Activated T-cell treated with anti-CD3 and anti-CD28 coated beads, Interleukin-2, amount 50 U/mL, for 24 hours (primary cell): ENCODE results near the gene LINC01488.

ENCODE experiments used
- DNase-seq: peaks from one replicate; pipeline ENCODE4 v3.0.0-alpha.2; 2020
- H3K27ac Mint-ChIP-seq: 2 replicates; pipeline ENCODE4 v1.8.0; 2020; ENCODE audit warnings: mild to moderate bottlenecking, mixed read lengths
- H3K27me3 Mint-ChIP-seq: 2 replicates; pipeline ENCODE4 v1.8.0; 2020; ENCODE audit warnings: mixed read lengths
- H3K36me3 Mint-ChIP-seq: 2 replicates; pipeline ENCODE4 v1.8.0; 2020; ENCODE audit warnings: low read depth, mixed read lengths
- H3K4me1 Mint-ChIP-seq: 2 replicates; pipeline ENCODE4 v1.8.0; 2020; ENCODE audit warnings: low read depth, mixed read lengths
- H3K4me3 Mint-ChIP-seq: 2 replicates; pipeline ENCODE4 v1.8.0; 2020; ENCODE audit warnings: mild to moderate bottlenecking, moderate library complexity, mixed read lengths
- H3K9me3 Mint-ChIP-seq: 2 replicates; pipeline ENCODE4 v1.8.0; 2020; ENCODE audit warnings: mixed read lengths

The LINC01488 gene

GRCh38 chr11:69487849-69488542 lies 6.5 kb downstream of the LINC01488 start:
- H3K4me3 Mint-ChIP-seq = no peak overlapping the region
- no peaks in the 10 kb centered on the region for H3K9me3 Mint-ChIP-seq
- H3K27me3 Mint-ChIP-seq = peaks cover 4% of the 10 kb centered on the region
- no peaks in the 10 kb centered on the region for H3K36me3 Mint-ChIP-seq
- DNase-seq = no peak
- no peak overlapping the region for H3K27ac Mint-ChIP-seq
- H3K4me1 Mint-ChIP-seq = no peaks in the 10 kb centered on the region

DNA sequence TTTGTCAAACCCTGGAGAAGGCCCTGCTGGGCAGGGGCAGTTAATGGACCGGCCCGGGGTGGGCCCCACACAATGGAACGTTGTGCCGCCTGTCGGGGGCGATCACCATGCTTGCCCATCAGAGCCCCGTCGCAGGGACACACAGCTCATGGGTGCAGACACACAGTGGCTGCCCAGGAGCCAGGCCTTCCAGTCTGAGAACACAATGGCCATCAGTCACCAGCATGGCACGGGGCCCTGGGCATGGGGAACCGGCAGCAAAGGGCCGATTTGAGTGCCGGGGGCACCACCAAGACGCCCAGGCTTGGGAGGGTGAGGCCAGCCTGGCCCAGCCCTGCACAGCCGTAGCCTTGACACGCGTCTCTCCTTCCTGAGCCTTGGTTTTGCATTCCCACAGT lies 7.1 kb downstream of the LINC01488 start:
- Mint-ChIP-seq H3K4me3 (no peak overlapping the region), H3K36me3 (no peaks in the 10 kb centered on the region), H3K9me3 (no peaks in the 10 kb centered on the region), H3K27me3 (peaks cover 6% of the 10 kb centered on the region), H3K27ac (no peak overlapping the region), H3K4me1 (no peaks in the 10 kb centered on the region)
- DNase-seq = no peak

GRCh38 chr11:69489031-69489745 lies 7.7 kb downstream of the LINC01488 start:
- no peak overlapping the region for H3K4me3 Mint-ChIP-seq
- no peak overlapping the region for H3K27ac Mint-ChIP-seq
- no peaks in the 10 kb centered on the region for H3K36me3 Mint-ChIP-seq
- H3K9me3 Mint-ChIP-seq = no peaks in the 10 kb centered on the region
- peaks cover 11% of the 10 kb centered on the region for H3K27me3 Mint-ChIP-seq
- no peak for DNase-seq
- no peaks in the 10 kb centered on the region for H3K4me1 Mint-ChIP-seq

DNA sequence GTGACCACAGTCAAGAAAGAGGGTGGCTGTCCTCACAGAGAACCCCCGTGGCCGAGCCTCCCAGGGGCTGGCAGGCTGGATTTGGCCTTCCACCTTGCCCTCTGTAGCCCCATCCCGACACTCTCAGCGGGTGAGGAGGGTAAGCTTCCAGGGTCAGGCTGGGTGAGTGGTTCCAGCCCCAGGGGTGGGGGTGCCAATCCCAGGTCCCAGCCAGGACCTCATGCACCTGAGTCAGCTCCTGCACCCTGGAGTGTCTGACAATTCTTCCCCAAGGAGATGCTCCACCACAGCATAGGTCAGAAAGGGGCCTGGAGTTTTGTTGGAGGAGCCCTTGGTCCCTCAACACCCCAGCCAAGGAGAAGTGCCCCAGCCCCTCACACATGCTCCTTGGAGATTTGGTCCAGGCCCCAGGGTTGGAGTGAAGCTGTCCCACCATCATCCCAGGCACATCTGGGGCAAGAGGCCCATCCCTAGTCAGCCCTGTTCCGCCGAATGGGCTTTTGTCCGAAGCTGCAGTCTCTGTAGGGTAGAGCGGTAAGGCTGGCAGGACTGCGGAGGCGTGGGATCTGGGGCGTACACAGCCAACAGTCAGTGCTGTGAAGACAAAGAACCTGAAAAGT lies 8.4 kb downstream of the LINC01488 start:
- Mint-ChIP-seq H3K4me3 (no peak overlapping the region), H3K4me1 (no peaks in the 10 kb centered on the region), H3K27me3 (peaks cover 15% of the 10 kb centered on the region), H3K9me3 (no peaks in the 10 kb centered on the region), H3K36me3 (no peaks in the 10 kb centered on the region), H3K27ac (no peak overlapping the region)
- no peak for DNase-seq

GRCh38 chr11:69490516-69490915 lies 9.1 kb downstream of the LINC01488 start:
- no peaks in the 10 kb centered on the region for H3K4me1 Mint-ChIP-seq
- H3K36me3 Mint-ChIP-seq = no peaks in the 10 kb centered on the region
- no peak overlapping the region for H3K4me3 Mint-ChIP-seq
- DNase-seq = no peak
- peaks cover 20% of the 10 kb centered on the region for H3K27me3 Mint-ChIP-seq
- H3K9me3 Mint-ChIP-seq = no peaks in the 10 kb centered on the region
- no peak overlapping the region for H3K27ac Mint-ChIP-seq

DNA sequence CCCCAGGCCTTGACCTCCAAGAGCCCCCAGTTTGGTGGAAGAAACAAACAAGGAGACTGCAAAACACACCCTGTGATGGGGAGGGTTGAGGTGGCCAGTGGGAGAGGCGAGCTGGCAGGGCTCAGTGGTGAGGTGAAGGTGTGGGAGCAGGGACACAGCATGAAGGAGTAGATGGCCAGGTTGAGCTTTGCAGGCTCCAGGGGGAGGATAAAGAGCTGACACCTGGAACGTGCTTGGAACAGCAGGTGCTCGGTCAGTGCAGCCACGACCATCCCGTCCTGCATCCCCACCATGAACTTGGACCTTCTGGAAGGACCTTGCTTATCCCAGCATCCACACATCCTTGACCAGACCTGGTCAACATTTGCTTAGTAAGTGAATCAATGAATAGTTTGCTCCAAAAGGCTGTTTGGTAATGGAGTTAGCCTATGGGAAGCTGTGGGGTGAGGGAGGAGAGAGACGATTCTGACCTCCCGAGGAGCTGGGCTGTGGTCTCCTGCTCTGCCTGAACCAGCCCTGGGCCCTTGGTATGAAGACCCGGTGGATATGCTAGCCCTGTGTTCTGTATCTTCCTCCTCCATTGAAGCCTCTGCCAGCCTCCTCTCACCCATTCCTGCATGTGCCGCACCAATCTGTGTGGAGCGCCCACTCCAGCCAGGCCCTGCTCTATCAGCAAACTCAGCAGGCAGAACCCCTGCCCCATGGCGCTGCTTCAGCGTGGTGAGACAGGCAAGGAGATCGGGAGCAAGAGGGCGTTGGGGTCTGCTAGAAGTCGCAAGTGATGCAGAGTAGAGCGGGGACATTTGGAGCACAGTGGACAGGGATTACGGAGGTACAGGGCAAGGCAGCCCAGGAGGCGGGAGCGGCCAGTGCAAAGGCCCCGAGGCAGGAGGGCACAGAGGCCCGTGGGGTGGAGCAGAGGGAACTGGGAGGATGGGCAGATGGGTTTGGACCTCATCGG lies 9.9 kb downstream of the LINC01488 start:
- Mint-ChIP-seq H3K27ac (no peak overlapping the region), H3K4me1 (no peaks in the 10 kb centered on the region)

GRCh38 chr11:69492201-69492991 lies 10.9 kb downstream of the LINC01488 start:
- Mint-ChIP-seq H3K9me3 (no peaks in the 10 kb centered on the region), H3K27ac (no peak overlapping the region), H3K36me3 (no peaks in the 10 kb centered on the region), H3K4me1 (no peaks in the 10 kb centered on the region), H3K27me3 (peaks cover 28% of the 10 kb centered on the region), H3K4me3 (no peak overlapping the region)
- no peak for DNase-seq

More for the DNA sequence above, 9.9 kb downstream of the LINC01488 start:
- Mint-ChIP-seq H3K36me3 (no peaks in the 10 kb centered on the region), H3K4me3 (no peak overlapping the region), H3K27me3 (peaks cover 25% of the 10 kb centered on the region), H3K9me3 (no peaks in the 10 kb centered on the region)
- no peak for DNase-seq

DNA sequence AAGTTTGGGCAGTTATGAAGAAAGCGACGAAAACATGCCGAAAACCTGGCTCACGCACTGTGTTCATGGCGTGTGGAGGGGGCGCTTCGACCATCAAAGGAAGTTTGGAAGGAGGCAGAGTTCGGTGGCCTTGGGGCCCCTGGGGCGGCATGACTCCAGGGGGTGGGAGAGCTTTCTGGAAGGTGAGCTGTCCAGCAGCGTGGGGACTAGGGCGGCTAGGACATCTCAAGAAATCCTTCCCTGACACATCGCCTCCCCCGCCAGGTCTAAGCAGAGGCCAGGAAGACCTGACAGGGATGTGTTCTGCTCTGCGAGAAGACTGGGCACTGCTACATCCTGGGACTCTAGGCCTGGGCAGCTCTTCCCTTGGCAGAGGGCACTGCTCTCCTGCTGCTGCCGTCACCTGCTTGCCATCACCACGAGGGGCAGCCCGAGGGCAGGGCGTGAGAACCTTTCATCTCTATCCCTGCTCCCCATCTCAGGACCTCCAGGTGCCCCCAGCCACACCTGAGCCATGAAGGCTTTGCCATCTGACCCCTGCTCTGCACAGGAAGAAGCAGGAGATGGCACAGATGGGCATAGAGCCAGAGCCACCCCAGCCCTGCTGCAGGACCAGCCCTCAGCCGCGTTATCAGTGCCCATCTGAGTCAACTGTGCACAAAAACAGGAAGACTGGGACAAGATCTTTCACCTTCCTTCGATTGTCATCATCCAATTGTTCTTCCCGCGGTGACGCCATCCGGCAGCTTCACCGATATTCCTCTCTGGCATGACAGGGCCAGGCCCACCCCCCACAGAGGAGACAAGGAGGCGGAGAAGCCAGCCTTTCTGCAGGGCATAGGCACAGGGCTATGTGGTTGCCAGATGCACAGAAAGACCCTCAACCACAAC lies 12.7 kb downstream of the LINC01488 start:
- Mint-ChIP-seq H3K27ac (no peak overlapping the region), H3K36me3 (no peaks in the 10 kb centered on the region), H3K27me3 (peaks cover 28% of the 10 kb centered on the region), H3K4me1 (peaks cover 1% of the 10 kb centered on the region), H3K4me3 (no peak overlapping the region), H3K9me3 (no peaks in the 10 kb centered on the region)
- DNase-seq = no peak

DNA sequence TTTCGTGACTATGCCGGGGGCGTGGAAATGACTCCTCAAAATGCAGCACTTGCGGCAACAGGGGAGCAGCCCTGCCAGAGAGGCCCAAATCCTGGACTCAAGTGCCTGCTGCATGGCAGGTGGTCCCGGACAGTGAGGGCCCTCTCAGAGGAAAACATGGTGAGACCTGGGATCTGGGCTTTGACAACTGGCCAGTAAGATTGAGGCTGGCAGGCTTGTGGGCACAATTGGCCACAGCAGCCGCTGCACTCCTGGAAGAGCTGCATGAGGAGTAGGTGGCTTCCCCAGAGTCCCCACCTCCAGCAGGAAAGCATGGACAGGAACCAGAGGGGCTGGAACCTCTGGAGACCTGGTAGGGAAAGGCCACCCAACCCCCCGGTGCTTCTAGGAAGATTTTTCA lies 13.4 kb downstream of the LINC01488 start:
- Mint-ChIP-seq H3K9me3 (no peaks in the 10 kb centered on the region), H3K4me3 (no peak overlapping the region), H3K27me3 (peaks cover 28% of the 10 kb centered on the region), H3K27ac (no peak overlapping the region), H3K4me1 (peaks cover 1% of the 10 kb centered on the region), H3K36me3 (no peaks in the 10 kb centered on the region)
- DNase-seq = no peak

- peaks cover 28% of the 10 kb centered on the region for H3K27me3 Mint-ChIP-seq
- DNase-seq = no peak
- peaks cover 1% of the 10 kb centered on the region for H3K4me1 Mint-ChIP-seq
- no peaks in the 10 kb centered on the region for H3K9me3 Mint-ChIP-seq
- H3K27ac Mint-ChIP-seq = no peak overlapping the region
- no peaks in the 10 kb centered on the region for H3K36me3 Mint-ChIP-seq
- H3K4me3 Mint-ChIP-seq = no peak overlapping the region
Observed at GRCh38 chr11:69495441-69496201, 14.2 kb downstream of the LINC01488 start.

DNA sequence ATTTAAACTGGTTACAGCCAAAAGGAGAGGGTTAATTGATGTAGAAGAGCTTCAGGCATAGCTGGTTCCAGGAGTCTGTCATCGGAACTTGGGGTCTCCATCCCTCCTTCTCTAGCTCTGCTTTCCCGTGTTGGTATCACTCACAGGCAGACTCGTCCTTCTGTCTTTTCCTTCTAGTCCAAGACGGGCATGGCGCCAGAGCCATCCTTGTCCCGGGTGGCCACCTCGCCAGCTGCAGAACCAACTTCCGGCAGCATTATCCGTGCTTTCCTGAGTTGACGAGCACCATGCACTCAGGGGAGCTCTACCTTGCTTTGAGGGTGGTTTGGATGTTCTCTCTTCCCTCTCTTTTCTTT lies 14.7 kb downstream of the LINC01488 start:
- H3K36me3 Mint-ChIP-seq = no peaks in the 10 kb centered on the region
- no peak for DNase-seq
- H3K9me3 Mint-ChIP-seq = no peaks in the 10 kb centered on the region
- H3K27me3 Mint-ChIP-seq = peaks cover 28% of the 10 kb centered on the region
- no peak overlapping the region for H3K4me3 Mint-ChIP-seq
- H3K4me1 Mint-ChIP-seq = peaks cover 1% of the 10 kb centered on the region
- H3K27ac Mint-ChIP-seq = no peak overlapping the region

DNA sequence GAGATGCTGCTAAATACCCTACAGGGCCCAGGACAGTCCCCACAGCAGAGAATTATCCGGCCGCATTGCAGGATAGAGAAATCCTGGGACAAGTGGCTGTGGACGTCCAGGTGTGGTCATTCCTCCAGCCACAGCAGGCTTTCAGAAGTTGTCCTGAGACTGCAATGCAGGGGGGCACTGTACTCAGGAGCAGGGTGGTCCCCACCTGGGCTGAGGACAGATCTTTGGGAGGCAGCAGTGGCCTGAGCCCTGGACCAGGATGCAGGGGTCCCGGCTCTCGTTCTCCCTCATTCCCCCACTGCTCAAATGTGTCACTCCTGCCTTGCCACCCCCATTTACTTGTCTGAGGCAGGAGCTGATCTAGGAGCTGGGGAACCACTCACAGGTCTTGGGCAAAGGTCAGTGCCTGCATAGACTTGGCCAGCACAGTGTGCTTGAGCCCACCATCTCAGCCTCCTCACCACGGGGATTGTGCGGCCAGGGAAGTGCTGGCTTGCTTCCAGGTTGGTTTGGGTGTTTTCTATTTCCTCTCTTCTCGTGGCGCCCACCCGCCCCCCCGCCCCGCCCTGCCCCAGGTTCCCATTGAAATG lies 15.3 kb downstream of the LINC01488 start:
- Mint-ChIP-seq H3K4me3 (no peak overlapping the region), H3K27ac (no peak overlapping the region), H3K4me1 (peaks cover 1% of the 10 kb centered on the region), H3K36me3 (no peaks in the 10 kb centered on the region), H3K27me3 (peaks cover 24% of the 10 kb centered on the region), H3K9me3 (no peaks in the 10 kb centered on the region)
- DNase-seq = no peak
